HG03378 (cell line): ENCODE data around the gene POLR2J.

Experiments
- ATAC-seq: cut with Tn5 transposase; IDR thresholded peaks from one replicate; pipeline ENCODE4 v1.9.1; 2021; ENCODE audit warnings: mild to moderate bottlenecking, moderate library complexity; ENCODE audit not compliant: unreplicated experiment

Gene POLR2J

GRCh38 chr7:102444961-102445673, 33.6 kb downstream of the POLR2J start:
- peak; percentile 44 for ATAC-seq

DNA sequence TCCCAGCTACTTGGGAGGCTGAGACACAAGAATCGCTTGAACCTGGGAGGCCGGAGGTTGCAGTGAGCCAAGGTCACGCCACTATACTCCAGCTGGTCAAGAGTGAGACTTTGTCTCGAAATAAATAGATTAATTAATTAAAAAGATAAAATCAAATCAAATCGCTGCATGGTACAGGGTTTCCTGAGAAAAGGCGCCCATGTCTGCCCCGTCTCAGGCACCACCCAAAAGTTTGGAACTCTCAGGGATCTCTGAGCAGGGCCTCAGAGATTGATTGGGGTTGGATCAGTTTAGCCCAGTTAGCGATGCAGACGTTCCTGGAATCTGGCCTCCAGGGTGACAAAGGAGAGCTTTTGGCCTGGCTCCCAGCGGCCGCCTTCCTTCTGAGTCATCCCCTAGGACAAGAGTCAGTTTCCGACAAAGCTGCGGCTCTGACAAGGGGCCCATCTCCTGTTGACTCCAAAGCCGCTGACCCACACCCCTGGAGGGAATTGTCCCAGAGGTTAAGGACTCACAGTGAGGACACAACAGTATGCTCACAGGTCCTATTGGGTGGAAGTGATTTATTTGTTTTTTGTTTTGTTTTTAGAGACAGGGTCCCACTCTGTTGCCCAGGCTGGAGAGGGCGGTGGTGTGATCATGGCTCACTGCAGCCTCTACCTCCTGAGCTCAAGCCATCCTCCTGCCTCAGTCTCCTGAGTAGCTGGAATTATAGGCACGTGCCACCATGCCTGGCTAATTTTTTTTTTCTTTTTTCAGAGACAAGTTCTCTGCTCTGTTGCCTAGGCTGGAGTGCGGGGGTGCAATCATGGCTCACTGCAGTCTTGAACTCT, 38.5 kb downstream of the POLR2J start:
- no peak for ATAC-seq

GRCh38 chr7:102436118-102436517, 42.6 kb downstream of the POLR2J start:
- ATAC-seq: no peak

- no peak for ATAC-seq
Observed at GRCh38 chr7:102434039-102434486, 44.7 kb downstream of the POLR2J start.

- ATAC-seq: no peak
Observed at GRCh38 chr7:102433219-102434038, 45.3 kb downstream of the POLR2J start, which contains the start of gene ORAI2. Gene ORAI2, plus strand, starts transcription at chr7:102433575. Its CDS starts 5,382 bp downstream, at chr7:102438957.

GRCh38 chr7:102432442-102433218, 46.1 kb downstream of the POLR2J start:
- no peak for ATAC-seq

GRCh38 chr7:102431617-102432298, 47.0 kb downstream of the POLR2J start:
- peak; percentile 36 for ATAC-seq

DNA sequence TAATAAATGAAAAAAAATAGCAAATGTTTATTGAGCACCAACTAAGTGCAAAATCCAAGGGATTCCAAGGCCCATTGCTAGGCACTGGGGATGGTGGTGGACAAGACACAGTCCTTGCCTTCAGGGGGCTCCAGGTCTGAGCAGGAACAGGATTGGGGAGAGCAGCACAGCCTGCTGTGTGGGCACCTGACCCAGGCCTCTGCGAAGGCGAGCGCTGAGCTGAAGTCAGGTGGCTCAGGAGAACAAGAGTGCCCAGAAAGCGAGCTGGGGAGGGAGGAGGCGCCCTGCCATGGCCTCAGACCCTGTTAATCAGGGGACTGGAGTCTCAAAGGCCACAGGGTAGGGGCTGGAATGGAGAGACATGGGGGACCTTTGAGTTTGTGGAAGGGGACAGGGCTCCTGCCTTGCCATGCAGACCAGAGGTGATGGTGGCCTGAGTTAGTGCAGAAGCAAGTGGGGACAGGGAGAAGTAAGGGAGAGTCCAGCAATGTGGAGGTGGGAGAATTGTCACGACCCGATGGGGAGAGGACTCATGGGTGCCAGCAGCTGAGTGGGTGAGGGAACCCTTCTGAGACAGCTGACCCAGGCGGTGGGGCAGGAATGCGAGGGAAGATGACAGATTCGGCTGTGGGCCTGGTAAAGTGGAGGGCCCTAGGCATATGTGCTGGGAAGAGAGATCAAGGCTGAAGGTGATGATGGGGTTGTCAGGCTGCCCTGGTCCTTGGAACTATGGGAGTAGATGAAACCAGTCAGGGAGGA, 49.4 kb downstream of the POLR2J start:
- no peak for ATAC-seq

GRCh38 chr7:102427019-102427405, 51.7 kb downstream of the POLR2J start:
- no peak for ATAC-seq

GRCh38 chr7:102426268-102427018, 52.3 kb downstream of the POLR2J start:
- peak; percentile 53 for ATAC-seq

DNA sequence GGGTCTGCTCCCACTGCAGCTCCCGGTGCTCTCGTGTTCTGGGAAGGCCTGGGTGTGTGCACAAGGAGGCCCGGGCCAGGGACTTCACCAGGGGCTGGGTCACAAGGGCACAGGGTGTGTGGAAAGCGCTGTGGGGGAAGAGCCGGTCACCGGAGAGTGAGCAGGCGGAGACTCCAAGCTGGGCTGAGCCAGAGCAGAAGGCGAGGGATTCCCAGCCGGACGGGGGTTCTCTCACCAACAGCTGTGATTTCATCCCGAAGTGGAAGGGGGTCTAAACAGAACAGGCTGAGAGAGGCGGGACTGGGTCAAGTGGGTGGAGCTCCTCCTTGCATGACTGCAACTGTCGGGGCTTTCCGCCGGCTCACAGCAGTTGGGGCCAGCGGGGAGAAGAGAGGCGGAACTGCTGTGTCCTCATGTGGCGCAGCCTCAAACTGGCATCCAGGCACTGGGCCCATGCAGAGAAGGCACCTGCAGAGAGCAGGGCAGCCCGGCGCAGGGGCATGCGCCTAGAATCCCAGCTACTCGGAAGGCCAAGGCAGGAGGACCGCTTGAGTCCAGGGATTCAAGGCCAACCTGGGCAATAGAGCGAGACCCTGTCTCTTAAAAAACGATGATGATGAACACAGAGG, 53.0 kb downstream of the POLR2J start:
- peak; percentile 62 for ATAC-seq

DNA sequence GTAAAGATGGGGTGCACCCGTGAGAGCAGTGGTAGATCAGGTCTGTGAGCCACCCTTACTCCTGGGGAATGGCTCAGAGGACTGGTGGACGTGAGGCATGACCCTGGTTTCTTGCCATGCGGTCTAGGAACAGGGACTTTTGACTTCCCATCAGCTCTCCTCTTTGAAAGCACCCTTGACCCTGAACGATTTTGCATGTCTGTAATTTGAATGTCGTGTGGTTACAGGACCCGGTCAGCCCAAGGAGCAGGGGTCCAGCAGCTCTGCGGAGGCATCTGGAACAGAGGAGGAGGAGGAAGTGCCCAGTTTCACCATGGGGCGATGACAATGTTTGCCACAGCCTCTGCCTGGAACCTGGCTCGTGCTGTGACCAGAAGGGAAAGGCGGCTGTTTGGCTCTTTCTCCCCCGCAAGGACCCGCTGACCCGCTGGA, 53.9 kb downstream of the POLR2J start:
- ATAC-seq: peak; percentile 31

- no peak for ATAC-seq
Observed at GRCh38 chr7:102424129-102424551, 54.6 kb downstream of the POLR2J start.
